ENCODE measurements around the gene ZNF416. TPM values are rescaled to one million over a fixed set of nuclear protein-coding genes. Genes with fewer than 3 reads are reported as not detected.

ZNF416 gene
- total RNA-seq, 1 donor from 2014 or later = 9.1 TPM

- H3K27me3 Mint-ChIP-seq = no peaks in the 10 kb centered on the region
- no peak for DNase-seq (ENCODE audit: extremely low spot score, unreplicated experiment)
- peak overlapping the region; percentile 85 for H3K27ac Mint-ChIP-seq
- TF ChIP-seq CTCF (conservative IDR thresholded peaks at IDR 0.05) = no peak
- H3K9me3 Mint-ChIP-seq = peaks cover 33% of the 10 kb centered on the region
- peaks cover 21% of the 10 kb centered on the region for H3K4me1 Mint-ChIP-seq (ENCODE audit: unreplicated experiment)
- H3K36me3 Mint-ChIP-seq = peaks cover 42% of the 10 kb centered on the region
- H3K4me3 Mint-ChIP-seq = peak overlapping the region; percentile 99
Observed at GRCh38 chr19:57559008-57559403, 19.7 kb downstream of the ZNF416 start.

GRCh38 chr19:57558525-57558924, 20.2 kb downstream of the ZNF416 start:
- no peak for TF ChIP-seq CTCF (conservative IDR thresholded peaks at IDR 0.05)
- peaks cover 44% of the 10 kb centered on the region for H3K36me3 Mint-ChIP-seq
- H3K4me3 Mint-ChIP-seq = peak overlapping the region; percentile 99
- peaks cover 31% of the 10 kb centered on the region for H3K9me3 Mint-ChIP-seq
- DNase-seq (ENCODE audit: extremely low spot score, unreplicated experiment) = no peak
- H3K4me1 Mint-ChIP-seq (ENCODE audit: unreplicated experiment) = peaks cover 21% of the 10 kb centered on the region
- H3K27me3 Mint-ChIP-seq = no peaks in the 10 kb centered on the region
- H3K27ac Mint-ChIP-seq = peak overlapping the region; percentile 85

DNA sequence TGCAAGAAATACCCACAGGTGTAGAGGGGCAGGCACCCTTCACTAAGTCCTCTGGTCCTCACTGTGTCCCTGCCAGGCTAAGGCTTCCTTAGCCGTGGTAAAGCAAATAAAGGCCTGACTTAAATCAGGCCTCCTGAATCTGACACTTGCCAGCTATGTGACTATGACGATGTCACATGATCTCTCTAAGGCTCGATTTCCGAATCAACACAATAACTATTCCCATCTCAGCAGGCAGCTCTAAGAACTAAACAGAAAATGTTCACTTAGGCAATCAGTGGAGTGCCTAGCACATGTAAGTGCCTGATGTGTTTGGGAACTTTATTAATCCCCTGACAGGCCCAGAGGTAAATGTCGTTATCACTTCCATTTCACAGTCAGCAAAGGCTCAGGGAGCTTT, 21.1 kb downstream of the ZNF416 start:
- H3K27me3 Mint-ChIP-seq = no peaks in the 10 kb centered on the region
- no peak for TF ChIP-seq CTCF (conservative IDR thresholded peaks at IDR 0.05)
- DNase-seq (ENCODE audit: extremely low spot score, unreplicated experiment) = no peak
- H3K4me1 Mint-ChIP-seq (ENCODE audit: unreplicated experiment) = peaks cover 21% of the 10 kb centered on the region
- H3K9me3 Mint-ChIP-seq = peaks cover 30% of the 10 kb centered on the region
- peak overlapping the region; percentile 99 for H3K4me3 Mint-ChIP-seq
- no peak overlapping the region for H3K27ac Mint-ChIP-seq
- peaks cover 50% of the 10 kb centered on the region for H3K36me3 Mint-ChIP-seq

GRCh38 chr19:57552432-57552831, 26.3 kb downstream of the ZNF416 start:
- H3K27me3 Mint-ChIP-seq = no peaks in the 10 kb centered on the region
- no peak for TF ChIP-seq CTCF (conservative IDR thresholded peaks at IDR 0.05)
- peaks cover under 1% of the 10 kb centered on the region for H3K4me1 Mint-ChIP-seq (ENCODE audit: unreplicated experiment)
- no peak for DNase-seq (ENCODE audit: extremely low spot score, unreplicated experiment)
- H3K36me3 Mint-ChIP-seq = peaks cover 90% of the 10 kb centered on the region
- H3K27ac Mint-ChIP-seq = no peak overlapping the region
- H3K9me3 Mint-ChIP-seq = peaks cover 28% of the 10 kb centered on the region
- no peak overlapping the region for H3K4me3 Mint-ChIP-seq

GRCh38 chr19:57546513-57546912, 32.2 kb downstream of the ZNF416 start:
- H3K4me1 Mint-ChIP-seq (ENCODE audit: unreplicated experiment) = no peaks in the 10 kb centered on the region
- peaks cover 87% of the 10 kb centered on the region for H3K36me3 Mint-ChIP-seq
- no peak for DNase-seq (ENCODE audit: extremely low spot score, unreplicated experiment)
- H3K9me3 Mint-ChIP-seq = peaks cover 51% of the 10 kb centered on the region
- no peak for TF ChIP-seq CTCF (conservative IDR thresholded peaks at IDR 0.05)
- H3K27ac Mint-ChIP-seq = no peak overlapping the region
- no peak overlapping the region for H3K4me3 Mint-ChIP-seq
- H3K27me3 Mint-ChIP-seq = no peaks in the 10 kb centered on the region

All from type B pancreatic cell (in vitro differentiated cells).